Cardiac septum (tissue), 1 donor: ENCODE results near the gene FDX2. TPM values are rescaled to one million over a fixed set of nuclear protein-coding genes. Genes with fewer than 3 reads are reported as not detected.

Source experiments
- DNase-seq: peaks from one replicate; pipeline ENCODE4 v3.0.0-alpha.2; 2020; ENCODE audit warnings: low spot score
- intact Hi-C: fragments of 100-400 bp; cut with DNase I; formaldehyde crosslinking; loops from one replicate; pipeline ENCODE4 v1.14.0; 2022
- total RNA-seq: library from RNA; stranded (reverse); fragmentation: NEBNext Ultra II Directional; extraction: Animal tissue kit (Norgen Biotek cat#: 25700); gene quantifications from one replicate; pipeline ENCODE4 v1.2.1, GENCODE V29; 2021
- donor health status: DM: no; HTN: no; CAD: no.

FDX2 gene
- total RNA-seq, 1 donor from 2014 or later, result 16.9 TPM

GRCh38 chr19:10309423-10309822 lies 6.4 kb downstream of the FDX2 start, which contains the start of gene ZGLP1:
ZGLP1 (minus strand) TSS chr19:10309815.
- DNase-seq, result no peak
- intact Hi-C loops, result no loop called here

GRCh38 chr19:10306327-10306726 lies 9.5 kb downstream of the FDX2 start:
- DNase-seq, result no peak
- intact Hi-C loops, result no loop called here

- DNase-seq, result no peak
- intact Hi-C loops, result no loop called here
These were observed 10.5 kb downstream of the FDX2 start for GRCh38 chr19:10305139-10305806.

GRCh38 chr19:10299545-10300458 lies 16.0 kb downstream of the FDX2 start:
- no peak for DNase-seq
- intact Hi-C loops, result no loop called here

- no peak for DNase-seq
- intact Hi-C loops, result no loop called here
These were observed 19.8 kb downstream of the FDX2 start for GRCh38 chr19:10295847-10296591.

GRCh38 chr19:10295305-10295846 lies 20.4 kb downstream of the FDX2 start:
- no peak for DNase-seq
- intact Hi-C loops, result no loop called here

GRCh38 chr19:10294368-10294697 lies 21.5 kb downstream of the FDX2 start:
- DNase-seq, result no peak
- intact Hi-C loops, result no loop called here

- DNase-seq, result no peak
- intact Hi-C loops, result no loop called here
These were observed 22.0 kb downstream of the FDX2 start for GRCh38 chr19:10293637-10294367.

GRCh38 chr19:10292789-10293636 lies 22.8 kb downstream of the FDX2 start:
- intact Hi-C loops, result no loop called here
- no peak for DNase-seq

GRCh38 chr19:10292206-10292788 lies 23.5 kb downstream of the FDX2 start:
- intact Hi-C loops, result no loop called here
- peak; percentile 90 for DNase-seq

GRCh38 chr19:10291554-10292205 lies 24.1 kb downstream of the FDX2 start:
- no peak for DNase-seq
- intact Hi-C loops, result no loop called here

- intact Hi-C loops, result no loop called here
- no peak for DNase-seq
These were observed 24.8 kb downstream of the FDX2 start for GRCh38 chr19:10290876-10291553.

GRCh38 chr19:10290357-10290875 lies 25.4 kb downstream of the FDX2 start:
- DNase-seq, result no peak
- intact Hi-C loops, result no loop called here

- intact Hi-C loops, result no loop called here
- no peak for DNase-seq
These were observed 25.9 kb downstream of the FDX2 start, which contains the start of gene ICAM5 for GRCh38 chr19:10289836-10290356. ICAM5 (plus strand) TSS chr19:10289952; CDS start chr19:10290044, 92 bp downstream.

GRCh38 chr19:10289167-10289835 lies 26.5 kb downstream of the FDX2 start:
- intact Hi-C loops, result no loop called here

GRCh38 chr19:10288662-10289166 lies 27.1 kb downstream of the FDX2 start:
- no peak for DNase-seq
- intact Hi-C loops, result no loop called here

More at GRCh38 chr19:10289167-10289835, 26.5 kb downstream of the FDX2 start:
- DNase-seq, result no peak
